Hepatocyte (in vitro differentiated cells): Measurements from ENCODE around the gene MARVELD2. TPM values are rescaled to one million over a fixed set of nuclear protein-coding genes. Genes with fewer than 3 reads are reported as not detected.
"Not testable (repeated sequence)": the region's sequence is repeated elsewhere in the genome, so short reads cannot be mapped to it uniquely, and the experiment has no call there.

ENCODE experiments used
- DNase-seq: peaks from one replicate; pipeline ENCODE4 v3.0.0-alpha.2; 2016; ENCODE audit warnings: low spot score
- H2AFZ ChIP-seq: fragments of 200-600 bp; sonication (generic); 2 replicates; pipeline ENCODE4 v1.6.0; 2016; ENCODE audit warnings: antibody characterized with exemption, mild to moderate bottlenecking
- H3K27ac ChIP-seq: fragments of 200-600 bp; sonication (generic); 2 replicates; pipeline ENCODE4 v1.5.1; 2016; ENCODE audit warnings: mild to moderate bottlenecking
- H3K27me3 ChIP-seq: fragments of 200-600 bp; sonication (generic); 2 replicates; pipeline ENCODE4 v1.6.1; 2016
- H3K36me3 ChIP-seq: fragments of 200-600 bp; sonication (generic); replicated peaks from 2 replicates; pipeline ENCODE4 v1.5.1; 2016; ENCODE audit warnings: low read depth; ENCODE audit not compliant: insufficient read depth
- H3K4me1 ChIP-seq: fragments of 200-600 bp; sonication (generic); 2 replicates; pipeline ENCODE4 v1.5.1; 2016; ENCODE audit warnings: mild to moderate bottlenecking, moderate library complexity; ENCODE audit not compliant: insufficient read depth
- H3K4me2 ChIP-seq: fragments of 200-600 bp; sonication (generic); 2 replicates; pipeline ENCODE4 v1.6.0; 2016
- H3K4me3 ChIP-seq: fragments of 200-600 bp; sonication (generic); 2 replicates; pipeline ENCODE4 v1.5.1; 2016; ENCODE audit warnings: mild to moderate bottlenecking
- H3K79me2 ChIP-seq: fragments of 200-600 bp; sonication (generic); 2 replicates; pipeline ENCODE4 v1.6.0; 2017; ENCODE audit warnings: mild to moderate bottlenecking
- H3K9me2 ChIP-seq: fragments of 200-600 bp; sonication (generic); replicated peaks from 2 replicates; pipeline ENCODE4 v1.6.0; 2017; ENCODE audit warnings: mild to moderate bottlenecking; ENCODE audit not compliant: insufficient read depth
- H3K9me3 ChIP-seq: fragments of 200-600 bp; sonication (generic); 2 replicates; pipeline ENCODE4 v1.5.1; 2016; ENCODE audit warnings: low read depth, mild to moderate bottlenecking
- H4K20me1 ChIP-seq: fragments of 200-600 bp; sonication (generic); 2 replicates; pipeline ENCODE4 v1.6.0; 2016; ENCODE audit warnings: mild to moderate bottlenecking; ENCODE audit not compliant: insufficient read depth, poor library complexity, severe bottlenecking
- CTCF ChIP-seq: fragments of 200-600 bp; sonication (generic); IDR thresholded peaks from 2 replicates; pipeline ENCODE4 v1.5.1; 2016; ENCODE audit warnings: antibody characterized with exemption, mild to moderate bottlenecking; ENCODE audit not compliant: poor library complexity
- EZH2 ChIP-seq: fragments of 200-600 bp; sonication (generic); IDR thresholded peaks from 2 replicates; pipeline ENCODE4 v1.6.1; 2016; ENCODE audit warnings: antibody characterized with exemption, mild to moderate bottlenecking, borderline replicate concordance
- EZH2phosphoT487 ChIP-seq: fragments of 200-600 bp; sonication (generic); IDR thresholded peaks from one replicate; pipeline ENCODE4 v1.6.1; 2018; ENCODE audit warnings: antibody characterized with exemption, mild to moderate bottlenecking, low read depth, moderate library complexity; ENCODE audit not compliant: unreplicated experiment, severe bottlenecking
- WGBS: methylation state at CpG from one replicate; pipeline ENCODE4 v1.1.6; 2016; ENCODE audit warnings: low lambda C conversion rate; ENCODE audit errors: missing lambda C conversion rate; 5-methylcytosine and 5-hydroxymethylcytosine counted together
- polyA plus RNA-seq: library from polyadenylated mRNA; unstranded; fragments of >200 nt; fragmentation: Nextera tagmentation; extraction: Ambion mirVana; gene quantifications from 2 replicates; pipeline ENCODE4 v1.2.1, GENCODE V29; 2016
- total RNA-seq: library from RNA; depleted of rRNA; stranded (reverse); fragments of >200 nt; gene quantifications from 2 replicates; pipeline ENCODE4 v1.2.3, GENCODE V29; 2014

MARVELD2 gene
- total and polyA plus RNA-seq, 2 experiments from 2014 or later: 26.4 to 43.5 TPM

GRCh38 chr5:69444127-69444754 is 29.3 kb downstream of the MARVELD2 start:
- peaks cover 19% of the 10 kb centered on the region for H3K4me1 ChIP-seq
- no peaks in the 10 kb centered on the region for H3K9me3 ChIP-seq
- H3K79me2 ChIP-seq: no peaks in the 10 kb centered on the region
- TF ChIP-seq EZH2 (no peak), EZH2phosphoT487 (no peak), CTCF (no peak)
- DNase-seq: peak; percentile 73
- H3K36me3 ChIP-seq: no peaks in the 10 kb centered on the region
- no peak overlapping the region for H2AFZ ChIP-seq
- peak overlapping the region; percentile 96 for H3K27ac ChIP-seq
- peak overlapping the region; percentile 31 for H3K4me2 ChIP-seq
- H3K9me2 ChIP-seq: no peaks in the 10 kb centered on the region
- 64% methylated on average over 7 of the region's 7 CpGs for WGBS
- H3K27me3 ChIP-seq: no peaks in the 10 kb centered on the region
- no peaks in the 10 kb centered on the region for H4K20me1 ChIP-seq
- no peak overlapping the region for H3K4me3 ChIP-seq

- Histone ChIP-seq H3K27me3 (no peaks in the 10 kb centered on the region), H3K79me2 (no peaks in the 10 kb centered on the region), H3K9me2 (no peaks in the 10 kb centered on the region), H3K4me2 (no peak overlapping the region), H3K4me1 (peaks cover 37% of the 10 kb centered on the region), H2AFZ (no peak overlapping the region), H3K27ac (peak overlapping the region; percentile 99), H4K20me1 (no peaks in the 10 kb centered on the region), H3K4me3 (no peak overlapping the region), H3K36me3 (no peaks in the 10 kb centered on the region), H3K9me3 (no peaks in the 10 kb centered on the region)
- no peak for DNase-seq
- TF ChIP-seq EZH2phosphoT487 (no peak), CTCF (no peak), EZH2 (no peak)
- 91% methylated on average over 8 of the region's 8 CpGs for WGBS
These were observed 34.6 kb downstream of the MARVELD2 start for GRCh38 chr5:69449511-69449910.

- TF ChIP-seq EZH2phosphoT487 (no peak), CTCF (no peak), EZH2 (no peak)
- WGBS: 100% methylated on average over 1 of the region's 1 CpG
- Histone ChIP-seq H2AFZ (no peak overlapping the region), H3K9me3 (no peaks in the 10 kb centered on the region), H3K27ac (peak overlapping the region; percentile 99), H4K20me1 (no peaks in the 10 kb centered on the region), H3K4me2 (no peak overlapping the region), H3K27me3 (no peaks in the 10 kb centered on the region), H3K9me2 (no peaks in the 10 kb centered on the region), H3K79me2 (no peaks in the 10 kb centered on the region), H3K4me1 (peaks cover 31% of the 10 kb centered on the region), H3K4me3 (no peak overlapping the region), H3K36me3 (no peaks in the 10 kb centered on the region)
- DNase-seq: no peak
These were observed 35.2 kb downstream of the MARVELD2 start for GRCh38 chr5:69450116-69450515.

- Histone ChIP-seq H3K4me1 (peaks cover 27% of the 10 kb centered on the region), H3K27ac (peak overlapping the region; percentile 99)
- DNase-seq, H3K9me2 ChIP-seq, H3K9me3 ChIP-seq, H2AFZ ChIP-seq, H3K27me3 ChIP-seq, H3K4me2 ChIP-seq, H3K79me2 ChIP-seq, H3K4me3 ChIP-seq, H4K20me1 ChIP-seq, H3K36me3 ChIP-seq: not testable (repeated sequence)
- 91% methylated on average over 8 of the region's 8 CpGs for WGBS
These were observed 35.6 kb downstream of the MARVELD2 start for GRCh38 chr5:69450527-69450926.
